ENCODE measurements around the gene TBX19. TPM values are rescaled to one million over a fixed set of nuclear protein-coding genes. Genes with fewer than 3 reads are reported as not detected.

TBX19 gene
- total RNA-seq, 1 experiment from 2014 or later: 3.0 TPM

DNA sequence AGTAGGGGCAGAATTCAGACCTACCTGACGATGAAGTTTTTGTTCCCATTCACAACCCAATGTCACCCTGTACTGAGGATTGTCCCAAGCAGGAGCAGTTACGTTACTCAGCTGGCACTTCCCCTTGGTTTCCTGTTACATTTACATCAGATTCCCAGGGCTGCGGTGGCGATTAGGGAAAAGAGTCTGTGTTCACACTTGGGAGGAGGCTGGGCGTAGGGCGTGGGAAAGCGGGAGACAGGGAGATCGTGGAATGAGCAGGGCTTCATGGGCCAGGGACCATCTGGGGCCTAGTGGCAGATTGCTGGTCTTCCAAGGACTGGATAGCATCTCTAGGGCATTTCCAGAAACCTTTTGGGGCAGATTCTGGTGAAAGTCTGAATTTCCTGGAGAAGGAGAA is 39.0 kb downstream of the TBX19 start:
- TF ChIP-seq POLR2A (IDR thresholded peaks at IDR 0.05; ENCODE audit: borderline replicate concordance, extremely low read depth, insufficient read depth, insufficient read length) (no peak), RAD21 (IDR thresholded peaks at IDR 0.05; ENCODE audit: low read depth) (no peak), SRF (IDR thresholded peaks at IDR 0.05; ENCODE audit: low read depth) (no peak), YY1 (IDR thresholded peaks at IDR 0.05; ENCODE audit: extremely low read depth, insufficient replicate concordance, low read depth, low read length) (no peak), SP1 (IDR thresholded peaks at IDR 0.05; ENCODE audit: low read depth) (no peak), CEBPB (IDR thresholded peaks at IDR 0.05; ENCODE audit: low read depth) (no peak), EGR1 (IDR thresholded peaks at IDR 0.05; ENCODE audit: low read depth) (no peak)
- TF ChIP-seq, protein P1, sequence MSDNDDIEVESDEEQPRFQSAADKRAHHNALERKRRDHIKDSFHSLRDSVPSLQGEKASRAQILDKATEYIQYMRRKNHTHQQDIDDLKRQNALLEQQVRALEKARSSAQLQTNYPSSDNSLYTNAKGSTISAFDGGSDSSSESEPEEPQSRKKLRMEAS (IDR thresholded peaks at IDR 0.05): no peak
- TF ChIP-seq, protein P2, sequence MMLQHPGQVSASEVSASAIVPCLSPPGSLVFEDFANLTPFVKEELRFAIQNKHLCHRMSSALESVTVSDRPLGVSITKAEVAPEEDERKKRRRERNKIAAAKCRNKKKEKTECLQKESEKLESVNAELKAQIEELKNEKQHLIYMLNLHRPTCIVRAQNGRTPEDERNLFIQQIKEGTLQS (IDR thresholded peaks at IDR 0.05): no peak
- TF ChIP-seq, protein P3, sequence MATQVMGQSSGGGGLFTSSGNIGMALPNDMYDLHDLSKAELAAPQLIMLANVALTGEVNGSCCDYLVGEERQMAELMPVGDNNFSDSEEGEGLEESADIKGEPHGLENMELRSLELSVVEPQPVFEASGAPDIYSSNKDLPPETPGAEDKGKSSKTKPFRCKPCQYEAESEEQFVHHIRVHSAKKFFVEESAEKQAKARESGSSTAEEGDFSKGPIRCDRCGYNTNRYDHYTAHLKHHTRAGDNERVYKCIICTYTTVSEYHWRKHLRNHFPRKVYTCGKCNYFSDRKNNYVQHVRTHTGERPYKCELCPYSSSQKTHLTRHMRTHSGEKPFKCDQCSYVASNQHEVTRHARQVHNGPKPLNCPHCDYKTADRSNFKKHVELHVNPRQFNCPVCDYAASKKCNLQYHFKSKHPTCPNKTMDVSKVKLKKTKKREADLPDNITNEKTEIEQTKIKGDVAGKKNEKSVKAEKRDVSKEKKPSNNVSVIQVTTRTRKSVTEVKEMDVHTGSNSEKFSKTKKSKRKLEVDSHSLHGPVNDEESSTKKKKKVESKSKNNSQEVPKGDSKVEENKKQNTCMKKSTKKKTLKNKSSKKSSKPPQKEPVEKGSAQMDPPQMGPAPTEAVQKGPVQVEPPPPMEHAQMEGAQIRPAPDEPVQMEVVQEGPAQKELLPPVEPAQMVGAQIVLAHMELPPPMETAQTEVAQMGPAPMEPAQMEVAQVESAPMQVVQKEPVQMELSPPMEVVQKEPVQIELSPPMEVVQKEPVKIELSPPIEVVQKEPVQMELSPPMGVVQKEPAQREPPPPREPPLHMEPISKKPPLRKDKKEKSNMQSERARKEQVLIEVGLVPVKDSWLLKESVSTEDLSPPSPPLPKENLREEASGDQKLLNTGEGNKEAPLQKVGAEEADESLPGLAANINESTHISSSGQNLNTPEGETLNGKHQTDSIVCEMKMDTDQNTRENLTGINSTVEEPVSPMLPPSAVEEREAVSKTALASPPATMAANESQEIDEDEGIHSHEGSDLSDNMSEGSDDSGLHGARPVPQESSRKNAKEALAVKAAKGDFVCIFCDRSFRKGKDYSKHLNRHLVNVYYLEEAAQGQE (IDR thresholded peaks at IDR 0.05; ENCODE audit: low read depth): no peak
- no peak for ATAC-seq
- CTCF ChIA-PET: interaction anchor here (0.9 to 1.2 kb wide), 2 partner anchors 23 to 85 kb away, joined by 4 to 5 read pairs; no protein-coding TSS in a partner anchor
- H3K4me1 ChIP-seq (ENCODE audit: control insufficient read depth in 1 of 2, insufficient read depth in 2 of 2, low read length in 2 of 2): peaks cover 13 to 28% of the 10 kb centered on the region in 2 experiments
- POLR2A ChIA-PET: no interaction called here
- DNase-seq (ENCODE audit: low read depth, low spot score): no peak
- H3K9me2 ChIP-seq (ENCODE audit: insufficient read depth): no peaks in the 10 kb centered on the region
- no peak overlapping the region for H3K27ac ChIP-seq (ENCODE audit: low read depth, low read length)
- no peaks in the 10 kb centered on the region for H3K27me3 ChIP-seq (ENCODE audit: insufficient read depth, low read length)
- H4K20me1 ChIP-seq (ENCODE audit: insufficient read depth): no peaks in the 10 kb centered on the region
- no peak overlapping the region for H3K4me3 ChIP-seq (replicated peaks in 1 of 2; ENCODE audit: low read depth in 1 of 2, low read length in 2 of 2)
- H2AFZ ChIP-seq (ENCODE audit: low read depth, low read length, poor library complexity, severe bottlenecking): no peak overlapping the region
- no TSS peak for BruUV-seq (replicated peaks)
- RAD21 ChIA-PET (ENCODE audit: low non-redundant PET in 1 of 2, low total read pairs in 2 of 2, uncharacterized antibody in 2 of 2, unreplicated experiment in 2 of 2): no interaction called here
- H3K4me2 ChIP-seq (ENCODE audit: low read length): no peak overlapping the region
- intact Hi-C loops (cut with micrococcal nuclease): loop anchor here (2.0 kb wide), 1 partner anchor 85 kb away; no protein-coding TSS in a partner anchor
- no peaks in the 10 kb centered on the region for H3K79me2 ChIP-seq (ENCODE audit: insufficient read depth, low read length)
- H3K36me3 ChIP-seq (ENCODE audit: control insufficient read depth in 1 of 2, insufficient read depth in 2 of 2, low read length in 2 of 2): no peaks in the 10 kb centered on the region
- no peak overlapping the region for H3K9ac ChIP-seq (ENCODE audit: low read length)
- H3K9me3 ChIP-seq (ENCODE audit: control insufficient read depth in 1 of 2, insufficient read depth in 1 of 2, low read depth in 1 of 2, low read length in 2 of 2): no peaks in the 10 kb centered on the region

Measured in HCT116 (cell line).